Naive thymus-derived CD8-positive, alpha-beta T cell (primary cell): Measurements from ENCODE around the gene GATAD1. TPM values are rescaled to one million over a fixed set of nuclear protein-coding genes. Genes with fewer than 3 reads are reported as not detected.

Experiments
- ATAC-seq, 2 donors: fragments of 150-1000 bp; cut with Tn5 transposase in 1 of 2; sonication (Bioruptor Pico), chemical (Tn5 transposase) in 1 of 2; 1 replicate in 1 of 2; 2 replicates in 1 of 2; pipeline ENCODE4 v1.10.0; 2021; ENCODE audit warnings: mild to moderate bottlenecking in 2 of 2, moderate library complexity in 2 of 2
- POLR2A ChIA-PET: fragments of 350-600 bp; sonication (Branson Sonifier 250); formaldehyde crosslinking; loops from one replicate; lab custom pipeline; 2021; ENCODE audit warnings: antibody characterized with exemption; lab: Charles Lee
- DNase-seq, 10 donors: peaks; one replicate each; pipeline versions ENCODE4 v3.0.0 to v3.0.0-alpha.2; 2020 to 2022
- H3K27ac Mint-ChIP-seq, 10 donors: one replicate each; pipeline ENCODE4 v1.8.0; 2020 to 2022; ENCODE audit warnings: mild to moderate bottlenecking in 10 of 10, mixed read lengths in 10 of 10, moderate library complexity in 4 of 10, inconsistent platforms in 1 of 10
- H3K27me3 Mint-ChIP-seq, 5 donors: one replicate each; pipeline ENCODE4 v1.8.0; 2021 to 2022; ENCODE audit warnings: mixed read lengths in 5 of 5
- H3K36me3 Mint-ChIP-seq, 3 donors: one replicate each; pipeline ENCODE4 v1.8.0; 2020 to 2022; ENCODE audit warnings: mixed read lengths in 3 of 3, mild to moderate bottlenecking in 2 of 3, inconsistent platforms in 1 of 3
- H3K4me1 Mint-ChIP-seq, 4 donors: one replicate each; pipeline ENCODE4 v1.8.0; 2021 to 2022; ENCODE audit warnings: mixed read lengths in 4 of 4
- H3K4me3 Mint-ChIP-seq, 10 donors: one replicate each; pipeline ENCODE4 v1.8.0; 2020 to 2022; ENCODE audit warnings: mild to moderate bottlenecking in 10 of 10, mixed read lengths in 10 of 10, moderate library complexity in 6 of 10, inconsistent platforms in 1 of 10
- H3K9me3 Mint-ChIP-seq, 9 donors: one replicate each; pipeline ENCODE4 v1.8.0; 2020 to 2022; ENCODE audit warnings: mixed read lengths in 9 of 9, mild to moderate bottlenecking in 3 of 9, inconsistent platforms in 1 of 9, moderate library complexity in 1 of 9
- polyA plus RNA-seq, 3 donors: library from polyadenylated mRNA; unstranded; fragments of 300-500 nt; fragmentation: Illumina TruSeq; gene quantifications; one replicate each; pipeline ENCODE4 v1.2.3, GENCODE V29; 2021
- total RNA-seq, 8 experiments: library from RNA in 2 of 8; stranded (reverse) in 2 of 8; gene quantifications; one replicate each; pipeline ENCODE4 v1.2.3 and lab custom pipeline; 2021 to 2026

The GATAD1 gene
- total and polyA plus RNA-seq, 5 experiments from 2014 or later, result 8.2 to 43.6 (median 10.9) TPM

GRCh38 chr7:92496876-92497275 lies 49.6 kb downstream of the GATAD1 start:
- DNase-seq (no peak), ATAC-seq (no peak)
- H3K36me3 Mint-ChIP-seq, result peaks cover 10 to 82% (median 27%) of the 10 kb centered on the region in 3 donors
- H3K9me3 Mint-ChIP-seq, result no peaks in the 10 kb centered on the region
- peak overlapping the region in 1 of 10 donors; percentile 25 for H3K27ac Mint-ChIP-seq
- no peaks in the 10 kb centered on the region for H3K27me3 Mint-ChIP-seq
- H3K4me3 Mint-ChIP-seq, result no peak overlapping the region
- no peaks in the 10 kb centered on the region for H3K4me1 Mint-ChIP-seq
- POLR2A ChIA-PET, result no interaction called here

- H3K27me3 Mint-ChIP-seq, result no peaks in the 10 kb centered on the region
- POLR2A ChIA-PET, result no interaction called here
- no peaks in the 10 kb centered on the region for H3K4me1 Mint-ChIP-seq
- H3K27ac Mint-ChIP-seq, result no peak overlapping the region
- ATAC-seq (no peak), DNase-seq (no peak)
- peaks cover 10 to 79% (median 27%) of the 10 kb centered on the region in 3 donors for H3K36me3 Mint-ChIP-seq
- H3K4me3 Mint-ChIP-seq, result no peak overlapping the region
- no peaks in the 10 kb centered on the region for H3K9me3 Mint-ChIP-seq
Measured at GRCh38 chr7:92498557-92498956, 51.3 kb downstream of the GATAD1 start.

- POLR2A ChIA-PET, result no interaction called here
- H3K4me1 Mint-ChIP-seq, result peaks cover 0 to 5% (median 2%) of the 10 kb centered on the region in 4 donors
- H3K9me3 Mint-ChIP-seq, result no peaks in the 10 kb centered on the region
- ATAC-seq (no peak), DNase-seq (no peak)
- peaks cover 10 to 78% (median 22%) of the 10 kb centered on the region in 3 donors for H3K36me3 Mint-ChIP-seq
- H3K27ac Mint-ChIP-seq, result peak overlapping the region in 3 of 10 donors; percentile 6 to 36 (median 26)
- no peaks in the 10 kb centered on the region for H3K27me3 Mint-ChIP-seq
- H3K4me3 Mint-ChIP-seq, result no peak overlapping the region
Measured at GRCh38 chr7:92503767-92504166, 56.5 kb downstream of the GATAD1 start.

- no peak overlapping the region for H3K4me3 Mint-ChIP-seq
- peaks cover 0 to 5% (median 2%) of the 10 kb centered on the region in 4 donors for H3K4me1 Mint-ChIP-seq
- ATAC-seq, result no peak
- H3K27me3 Mint-ChIP-seq, result no peaks in the 10 kb centered on the region
- DNase-seq, result no peak
- no peaks in the 10 kb centered on the region for H3K9me3 Mint-ChIP-seq
- POLR2A ChIA-PET, result no interaction called here
- H3K36me3 Mint-ChIP-seq, result peaks cover 10 to 76% (median 17%) of the 10 kb centered on the region in 3 donors
- H3K27ac Mint-ChIP-seq, result peak overlapping the region in 1 of 10 donors; percentile 26
Measured at GRCh38 chr7:92504563-92504962, 57.3 kb downstream of the GATAD1 start.

GRCh38 chr7:92506363-92506762 lies 59.1 kb downstream of the GATAD1 start:
- no peaks in the 10 kb centered on the region for H3K9me3 Mint-ChIP-seq

GRCh38 chr7:92508946-92509345 lies 61.7 kb downstream of the GATAD1 start:
- Mint-ChIP-seq H3K9me3 (no peaks in the 10 kb centered on the region), H3K27ac (no peak overlapping the region), H3K36me3 (peaks cover 0 to 66% (median 13%) of the 10 kb centered on the region in 3 donors), H3K4me3 (no peak overlapping the region), H3K4me1 (peaks cover 0 to 3% (median under 1%) of the 10 kb centered on the region in 4 donors), H3K27me3 (no peaks in the 10 kb centered on the region)
- POLR2A ChIA-PET, result no interaction called here
- ATAC-seq (no peak), DNase-seq (no peak)

More at GRCh38 chr7:92506363-92506762, 59.1 kb downstream of the GATAD1 start:
- DNase-seq, result no peak
- Mint-ChIP-seq H3K27ac (peak overlapping the region in 1 of 10 donors; percentile 39), H3K27me3 (no peaks in the 10 kb centered on the region), H3K4me3 (no peak overlapping the region), H3K4me1 (peaks cover 0 to 5% (median 2%) of the 10 kb centered on the region in 4 donors), H3K36me3 (peaks cover 0 to 68% (median 5%) of the 10 kb centered on the region in 3 donors)
- POLR2A ChIA-PET, result interaction anchor here (0.6 kb wide), 1 partner anchor 159 kb away, joined by 3 read pairs; no protein-coding TSS in a partner anchor
- no peak for ATAC-seq

Other genes starting within 250 kb of the GATAD1 start
- gene KRIT1, start 201.6 kb upstream of the GATAD1 start, total RNA-seq, result 10 to 100 TPM; 67.3 to 67.8 TPM
- 10 to 100 TPM; 11.2 to 20.1 (median 17.6) TPM for gene KRIT1, start 201.6 kb upstream of the GATAD1 start, polyA plus RNA-seq
- 10 to 100 TPM; 75.8 to 91.0 TPM for gene ANKIB1, start 201.5 kb upstream of the GATAD1 start, total RNA-seq
- 10 to 100 TPM in 1 of 3 donors, 1 to 10 TPM in 2; 5.1 to 12.7 (median 9.8) TPM for gene ANKIB1, start 201.5 kb upstream of the GATAD1 start, polyA plus RNA-seq
- under 1 TPM in 1 of 2 experiments, not detected in 1; 0.16 TPM for gene ERVW-1, start 30.5 kb downstream of the GATAD1 start, total RNA-seq
- not detected for gene ERVW-1, start 30.5 kb downstream of the GATAD1 start, polyA plus RNA-seq
- gene PEX1, start 81.0 kb downstream of the GATAD1 start, total RNA-seq, result 10 to 100 TPM; 41.5 to 43.4 TPM
- gene PEX1, start 81.0 kb downstream of the GATAD1 start, polyA plus RNA-seq, result 10 to 100 TPM in 1 of 3 donors, 1 to 10 TPM in 2; 7.9 to 10.1 (median 9.7) TPM
- 10 to 100 TPM; 41.7 to 45.7 TPM for gene RBM48, start 81.3 kb downstream of the GATAD1 start, total RNA-seq
- 10 to 100 TPM; 25.6 to 28.9 (median 27.9) TPM for gene RBM48, start 81.3 kb downstream of the GATAD1 start, polyA plus RNA-seq
- gene FAM133B, start 142.9 kb downstream of the GATAD1 start, total RNA-seq, result 10 to 100 TPM; 54.1 to 55.3 TPM
- gene FAM133B, start 142.9 kb downstream of the GATAD1 start, polyA plus RNA-seq, result 10 to 100 TPM; 17.6 to 28.2 (median 26.3) TPM